A673 (cell line): Measurements from ENCODE around the gene ZNF513. TPM values are rescaled to one million over a fixed set of nuclear protein-coding genes. Genes with fewer than 3 reads are reported as not detected.

Experiments used
- BruUV-seq: library from RNA; stranded (reverse); fragments of 400-500 nt; replicated peaks from 2 replicates; lab custom pipeline; 2021; lab: Mats Ljungman, UMichigan
- CTCF ChIA-PET: fragments of 300-600 bp; sonication (Branson Sonifier 250); formaldehyde crosslinking; loops from one replicate; lab custom pipeline; 2022; ENCODE audit warnings: antibody characterized with exemption; lab: Charles Lee
- POLR2A ChIA-PET: fragments of 300-600 bp; sonication (Branson Sonifier 250); formaldehyde crosslinking; loops from one replicate; lab custom pipeline; 2022; ENCODE audit warnings: antibody characterized with exemption; ENCODE audit not compliant: low non-redundant PET; lab: Charles Lee
- DNase-seq: peaks from one replicate; pipeline ENCODE4 v3.0.0-alpha.2; 2015; ENCODE audit warnings: low spot score
- H3K27ac ChIP-seq: fragments of 200-600 bp; sonication (generic); 2 replicates; pipeline ENCODE4 v1.5.1; 2016; ENCODE audit warnings: mixed run types, low read depth, mild to moderate bottlenecking, mixed read lengths, antibody characterized with exemption, low read length; ENCODE audit not compliant: poor library complexity, severe bottlenecking
- H3K27me3 ChIP-seq: fragments of 200-600 bp; sonication (generic); replicated peaks from 2 replicates; pipeline ENCODE4 v1.6.1; 2017; ENCODE audit warnings: mixed run types, low read depth, mild to moderate bottlenecking, mixed read lengths, antibody characterized with exemption, low read length; ENCODE audit not compliant: insufficient read depth, poor library complexity
- H3K36me3 ChIP-seq: fragments of 200-600 bp; sonication (generic); 2 replicates; pipeline ENCODE4 v1.6.1; 2016; ENCODE audit warnings: mixed run types, mild to moderate bottlenecking, mixed read lengths, antibody characterized with exemption, low read length; ENCODE audit not compliant: insufficient read depth, poor library complexity, severe bottlenecking
- H3K4me1 ChIP-seq: fragments of 200-600 bp; sonication (generic); 2 replicates; pipeline ENCODE4 v1.6.1; 2017; ENCODE audit warnings: mixed run types, mild to moderate bottlenecking, mixed read lengths, antibody characterized with exemption, low read length; ENCODE audit not compliant: insufficient read depth, poor library complexity, severe bottlenecking
- H3K4me3 ChIP-seq: fragments of 200-600 bp; sonication (generic); 2 replicates; pipeline ENCODE4 v1.5.1; 2016; ENCODE audit warnings: low read depth, mixed run types, mild to moderate bottlenecking, mixed read lengths, low read length; ENCODE audit not compliant: poor library complexity, severe bottlenecking
- H3K9me3 ChIP-seq: fragments of 200-600 bp; sonication (generic); 2 replicates; pipeline ENCODE4 v1.6.1; 2016; ENCODE audit warnings: mixed run types, low read depth, mild to moderate bottlenecking, mixed read lengths, antibody characterized with exemption, low read length; ENCODE audit not compliant: poor library complexity, severe bottlenecking
- EZH2 ChIP-seq: fragments of 200-600 bp; sonication (generic); IDR thresholded peaks from 2 replicates; pipeline ENCODE4 v1.6.1; 2017; ENCODE audit warnings: borderline replicate concordance, low read depth, mild to moderate bottlenecking, mixed read lengths, antibody characterized with exemption, low read length; ENCODE audit not compliant: poor library complexity, severe bottlenecking
- intact Hi-C: fragments of 100-400 bp; cut with micrococcal nuclease; formaldehyde crosslinking; loops from one replicate; pipeline ENCODE4 v1.10.0; 2022; ENCODE audit not compliant: unreplicated experiment
- total RNA-seq: library from RNA; stranded (reverse); gene quantifications from 2 replicates; pipeline ENCODE4 v1.2.3, GENCODE V29; 2021
- TF ChIP-seq, protein P1 (sequence below): fragments of 300-800, 200-600 bp; sonication (generic); conservative IDR thresholded peaks from 2 replicates; pipeline ENCODE4 v1.5.1; 2017; ENCODE audit warnings: low read depth, mild to moderate bottlenecking, antibody characterized with exemption, low read length, moderate library complexity, mixed read lengths

The ZNF513 gene
- total RNA-seq, 1 experiment from 2014 or later, result 21.3 TPM

DNA sequence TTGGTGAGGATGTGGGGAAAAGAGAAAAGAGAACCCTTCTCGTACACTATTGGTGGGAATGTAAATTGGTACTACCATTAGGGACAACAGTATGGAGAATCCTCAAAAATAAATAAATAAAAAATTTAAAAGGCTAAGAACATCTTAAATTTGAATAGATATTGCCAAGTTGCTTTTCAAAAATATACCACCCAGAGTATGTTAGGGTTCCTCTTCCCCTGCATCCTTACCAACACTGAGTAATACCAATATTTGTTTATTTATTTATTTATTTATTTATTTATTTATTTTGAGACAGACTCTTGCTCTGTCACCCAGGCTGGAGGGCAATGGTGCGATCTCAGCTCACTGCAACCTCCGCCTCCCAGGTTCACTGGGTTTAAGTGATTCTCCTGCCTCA is 42.4 kb upstream of the ZNF513 start:
- no peak for DNase-seq
- H3K4me1 ChIP-seq, result no peaks in the 10 kb centered on the region
- intact Hi-C loops, result no loop called here
- TF ChIP-seq, protein P1, sequence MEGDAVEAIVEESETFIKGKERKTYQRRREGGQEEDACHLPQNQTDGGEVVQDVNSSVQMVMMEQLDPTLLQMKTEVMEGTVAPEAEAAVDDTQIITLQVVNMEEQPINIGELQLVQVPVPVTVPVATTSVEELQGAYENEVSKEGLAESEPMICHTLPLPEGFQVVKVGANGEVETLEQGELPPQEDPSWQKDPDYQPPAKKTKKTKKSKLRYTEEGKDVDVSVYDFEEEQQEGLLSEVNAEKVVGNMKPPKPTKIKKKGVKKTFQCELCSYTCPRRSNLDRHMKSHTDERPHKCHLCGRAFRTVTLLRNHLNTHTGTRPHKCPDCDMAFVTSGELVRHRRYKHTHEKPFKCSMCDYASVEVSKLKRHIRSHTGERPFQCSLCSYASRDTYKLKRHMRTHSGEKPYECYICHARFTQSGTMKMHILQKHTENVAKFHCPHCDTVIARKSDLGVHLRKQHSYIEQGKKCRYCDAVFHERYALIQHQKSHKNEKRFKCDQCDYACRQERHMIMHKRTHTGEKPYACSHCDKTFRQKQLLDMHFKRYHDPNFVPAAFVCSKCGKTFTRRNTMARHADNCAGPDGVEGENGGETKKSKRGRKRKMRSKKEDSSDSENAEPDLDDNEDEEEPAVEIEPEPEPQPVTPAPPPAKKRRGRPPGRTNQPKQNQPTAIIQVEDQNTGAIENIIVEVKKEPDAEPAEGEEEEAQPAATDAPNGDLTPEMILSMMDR, result no peak
- TF ChIP-seq EZH2, result no peak
- H3K4me3 ChIP-seq, result no peak overlapping the region
- POLR2A ChIA-PET, result no interaction called here
- H3K9me3 ChIP-seq, result no peaks in the 10 kb centered on the region
- no peaks in the 10 kb centered on the region for H3K27me3 ChIP-seq
- no peak overlapping the region for H3K27ac ChIP-seq
- CTCF ChIA-PET, result no interaction called here
- no TSS peak for BruUV-seq
- H3K36me3 ChIP-seq, result no peaks in the 10 kb centered on the region

DNA sequence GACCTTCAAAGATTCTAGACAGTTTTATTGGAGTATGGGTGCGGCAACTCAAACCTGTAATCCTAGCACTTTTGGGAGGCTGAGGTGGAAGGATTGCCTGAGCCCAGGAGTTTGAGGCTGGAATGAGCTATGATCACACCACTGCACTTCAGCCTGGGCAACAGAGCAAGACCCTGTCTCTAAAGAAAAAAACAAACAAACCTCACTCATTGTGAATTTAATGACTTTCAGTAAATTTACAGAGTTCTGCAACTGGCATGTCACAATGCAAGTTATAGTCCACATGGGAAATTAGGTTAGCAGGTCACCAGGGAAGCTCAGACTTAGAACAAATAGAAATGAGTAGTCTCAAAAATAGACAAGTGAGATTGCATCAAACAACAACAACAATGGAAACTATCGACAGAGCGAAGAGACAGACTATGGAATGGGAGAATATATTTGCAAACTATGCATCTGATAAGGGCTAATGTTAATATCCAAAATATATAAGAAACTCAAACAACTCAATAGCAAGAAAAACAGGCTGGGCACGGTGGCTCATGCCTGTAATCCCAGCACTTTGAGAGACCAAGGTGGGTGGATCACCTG is 41.2 kb upstream of the ZNF513 start:
- no peaks in the 10 kb centered on the region for H3K27me3 ChIP-seq
- intact Hi-C loops, result no loop called here
- H3K27ac ChIP-seq, result no peak overlapping the region
- H3K9me3 ChIP-seq, result no peaks in the 10 kb centered on the region
- no peaks in the 10 kb centered on the region for H3K36me3 ChIP-seq
- no peak for TF ChIP-seq EZH2
- TF ChIP-seq, protein P1, result no peak
- no peak overlapping the region for H3K4me3 ChIP-seq
- ChIA-PET CTCF (no interaction called here), POLR2A (no interaction called here)
- H3K4me1 ChIP-seq, result no peaks in the 10 kb centered on the region
- BruUV-seq, result no TSS peak
- DNase-seq, result no peak

DNA sequence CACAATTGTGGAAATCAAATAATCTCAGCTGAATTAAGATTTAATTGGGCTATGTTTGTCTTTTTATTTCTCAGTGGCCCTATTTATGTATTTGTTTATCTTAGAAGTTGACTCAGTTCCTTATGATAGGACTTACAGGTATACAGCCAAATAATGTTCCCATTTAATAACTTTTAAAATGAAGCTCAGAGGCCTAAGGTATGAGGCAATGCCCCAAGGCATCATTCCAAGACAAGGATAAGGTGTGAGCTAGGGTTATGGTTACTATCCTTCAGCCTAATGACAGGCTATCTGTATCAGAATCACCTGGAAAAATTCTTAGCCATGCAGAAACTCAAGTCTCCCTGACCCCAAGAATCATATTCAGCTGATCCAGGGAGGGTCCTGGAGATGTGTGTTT is 40.5 kb upstream of the ZNF513 start:
- no peaks in the 10 kb centered on the region for H3K36me3 ChIP-seq
- no peaks in the 10 kb centered on the region for H3K9me3 ChIP-seq
- ChIA-PET POLR2A (no interaction called here), CTCF (no interaction called here)
- H3K4me1 ChIP-seq, result no peaks in the 10 kb centered on the region
- no peak overlapping the region for H3K27ac ChIP-seq
- DNase-seq, result no peak
- H3K4me3 ChIP-seq, result no peak overlapping the region
- no TSS peak for BruUV-seq
- no peaks in the 10 kb centered on the region for H3K27me3 ChIP-seq
- intact Hi-C loops, result no loop called here
- no peak for TF ChIP-seq EZH2
- TF ChIP-seq, protein P1, result no peak
